HEK293T (cell line): Measurements from ENCODE around the gene GPATCH3.

Source experiments
- BHLHE40 ChIP-seq: fragments of 450-650 bp; IDR thresholded peaks from 2 replicates; pipeline ENCODE4 v1.6.1; 2016; ENCODE audit warnings: mild to moderate bottlenecking, moderate library complexity, borderline replicate concordance
- CTBP1 ChIP-seq: fragments of 450-650 bp; IDR thresholded peaks from 2 replicates; pipeline ENCODE4 v1.6.1; 2016; ENCODE audit warnings: borderline replicate concordance
- SP1 ChIP-seq: fragments of 450-650 bp; IDR thresholded peaks from 2 replicates; pipeline ENCODE4 v1.6.1; 2017

DNA sequence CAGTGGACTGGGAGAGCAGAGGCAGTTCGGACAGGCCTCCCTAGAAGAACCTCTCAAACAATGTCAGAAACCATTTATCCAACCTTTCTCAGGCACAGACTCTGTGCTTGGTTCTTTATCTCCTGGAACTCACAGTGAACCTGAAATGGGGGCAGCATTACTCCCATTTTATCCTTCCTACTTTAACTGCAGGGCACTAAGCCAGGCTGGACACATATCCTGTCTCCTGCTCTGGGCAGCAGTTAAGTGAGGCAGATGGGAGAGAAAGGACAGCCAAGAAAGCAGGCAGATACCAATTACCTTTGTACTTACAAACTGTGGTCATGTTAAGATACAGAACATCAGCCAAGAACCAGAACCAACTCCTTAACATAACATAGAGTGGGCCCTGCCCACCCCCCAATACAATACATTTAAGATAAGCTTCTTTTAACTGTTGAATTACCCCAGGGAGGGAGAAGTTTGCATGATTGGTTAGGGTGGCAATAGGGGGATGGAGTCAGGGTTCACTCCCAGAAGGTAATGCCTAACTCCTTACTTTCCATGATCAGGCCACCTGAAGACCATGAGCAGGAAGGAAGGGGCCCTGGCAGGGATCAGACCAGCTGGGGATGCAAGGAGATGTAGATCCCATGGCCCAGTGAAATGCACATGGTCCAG is 49.1 kb upstream of the GPATCH3 start:
- TF ChIP-seq SP1 (no peak), CTBP1 (no peak), BHLHE40 (no peak)
